GM23248 (cell line): ENCODE results near the gene ARL6IP4. TPM values are rescaled to one million over a fixed set of nuclear protein-coding genes. Genes with fewer than 3 reads are reported as not detected.

Experiments
- DNase-seq: peaks from one replicate; pipeline ENCODE4 v3.0.0-alpha.2; 2015
- H2AFZ ChIP-seq: fragments of 200-600 bp; sonication (generic); 2 replicates; pipeline ENCODE4 v1.6.1; 2016; ENCODE audit warnings: antibody characterized with exemption
- H3F3A ChIP-seq: fragments of 200-600 bp; sonication (generic); 2 replicates; pipeline ENCODE4 v1.6.1; 2016; ENCODE audit warnings: mild to moderate bottlenecking, antibody characterized with exemption, mixed run types; ENCODE audit not compliant: insufficient read depth
- H3K27ac ChIP-seq: fragments of 200-600 bp; sonication (generic); 2 replicates; pipeline ENCODE4 v1.5.1; 2016; ENCODE audit warnings: mild to moderate bottlenecking
- H3K27me3 ChIP-seq: fragments of 200-600 bp; sonication (generic); replicated peaks from 2 replicates; pipeline ENCODE4 v1.6.1; 2016; ENCODE audit warnings: mild to moderate bottlenecking; ENCODE audit not compliant: insufficient read depth
- H3K36me3 ChIP-seq: fragments of 200-600 bp; sonication (generic); 2 replicates; pipeline ENCODE4 v1.6.1; 2016; ENCODE audit warnings: low read depth, mild to moderate bottlenecking
- H3K4me1 ChIP-seq: fragments of 200-600 bp; sonication (generic); 2 replicates; pipeline ENCODE4 v1.6.1; 2016; ENCODE audit warnings: mild to moderate bottlenecking; ENCODE audit not compliant: insufficient read depth
- H3K4me2 ChIP-seq: fragments of 200-600 bp; sonication (generic); one replicate; pipeline ENCODE4 v1.6.1; 2016; ENCODE audit warnings: mild to moderate bottlenecking; ENCODE audit not compliant: unreplicated experiment
- H3K4me3 ChIP-seq: fragments of 200-600 bp; sonication (generic); 2 replicates; pipeline ENCODE4 v1.5.1; 2016; ENCODE audit warnings: mild to moderate bottlenecking
- H3K79me2 ChIP-seq: fragments of 200-600 bp; sonication (generic); 2 replicates; pipeline ENCODE4 v1.6.1; 2016; ENCODE audit warnings: mild to moderate bottlenecking; ENCODE audit not compliant: insufficient read depth
- H3K9ac ChIP-seq: fragments of 200-600 bp; sonication (generic); 2 replicates; pipeline ENCODE4 v1.6.1; 2016; ENCODE audit warnings: mild to moderate bottlenecking
- H3K9me2 ChIP-seq: fragments of 200-600 bp; sonication (generic); 2 replicates; pipeline ENCODE4 v1.6.1; 2016; ENCODE audit warnings: mixed run types, mild to moderate bottlenecking, moderate library complexity; ENCODE audit not compliant: insufficient read depth
- H3K9me3 ChIP-seq: fragments of 200-600 bp; sonication (generic); one replicate; pipeline ENCODE4 v1.6.1; 2017; ENCODE audit warnings: low read depth
- H4K20me1 ChIP-seq: fragments of 200-600 bp; sonication (generic); 2 replicates; pipeline ENCODE4 v1.6.0; 2016; ENCODE audit not compliant: insufficient read depth
- EZH2 ChIP-seq: fragments of 200-600 bp; sonication (generic); IDR thresholded peaks from 2 replicates; pipeline ENCODE4 v1.6.1; 2018; ENCODE audit warnings: antibody characterized with exemption, mild to moderate bottlenecking; ENCODE audit not compliant: insufficient read depth, poor library complexity, severe bottlenecking
- EZH2phosphoT487 ChIP-seq: fragments of 200-600 bp; sonication (generic); IDR thresholded peaks from 2 replicates; pipeline ENCODE4 v1.6.1; 2018; ENCODE audit warnings: antibody characterized with exemption, moderate library complexity, mild to moderate bottlenecking, low read depth; ENCODE audit not compliant: insufficient read depth
- WGBS, 2 experiments: methylation state at CpG; one replicate each; pipeline ENCODE4 v1.1.6; 2015 to 2017; ENCODE audit warnings: low lambda C conversion rate in 2 of 2, low coverage in 1 of 2; ENCODE audit errors: missing lambda C conversion rate in 2 of 2; 5-methylcytosine and 5-hydroxymethylcytosine counted together
- in situ Hi-C: fragments of 300-500 bp; cut with MboI; formaldehyde crosslinking; loops from 2 replicates; pipeline ENCODE4 v1.15.0; 2020
- polyA plus RNA-seq: library from polyadenylated mRNA; unstranded; fragments of >200 nt; fragmentation: Nextera tagmentation; extraction: Ambion mirVana; gene quantifications from 2 replicates; pipeline ENCODE4 v1.2.1, GENCODE V29; 2016
- total RNA-seq: library from RNA; depleted of rRNA; stranded (reverse); fragments of >200 nt; shearing (Covaris generic); gene quantifications from 2 replicates; pipeline ENCODE4 v1.2.3, GENCODE V29; 2014

ARL6IP4 gene
- total and polyA plus RNA-seq, 2 experiments from 2014 or later, result 150 to 259 TPM

DNA sequence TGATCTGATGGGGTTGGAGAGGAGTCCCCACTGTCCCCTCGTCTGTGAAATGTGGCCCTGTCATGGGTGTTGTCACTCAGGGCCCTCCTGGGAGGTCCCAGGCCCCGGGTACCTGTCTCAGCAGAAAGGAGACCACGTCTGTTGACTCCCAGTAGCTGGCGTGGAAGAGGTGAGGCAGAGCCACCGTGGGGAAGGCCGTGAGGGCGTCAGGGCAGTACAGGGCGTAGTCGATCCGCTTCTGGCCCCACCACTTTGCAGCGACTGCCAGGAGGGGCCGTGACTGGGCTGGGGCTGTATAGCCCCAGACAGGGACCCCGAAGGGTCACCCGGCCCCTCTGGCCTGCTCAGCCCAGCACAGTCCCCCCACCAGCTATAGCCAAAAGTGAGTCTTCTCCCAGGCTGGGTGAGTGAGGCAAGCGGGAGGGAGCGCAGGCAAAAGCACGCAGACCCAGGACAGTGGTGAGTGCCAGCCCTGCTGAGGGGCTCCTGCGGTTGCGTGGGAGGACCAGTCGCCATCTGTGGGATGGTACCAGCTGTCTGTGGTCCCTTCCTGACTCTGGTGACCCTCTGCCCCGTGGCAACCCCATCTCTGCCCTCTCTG is 8.2 kb downstream of the ARL6IP4 start:
- Histone ChIP-seq H3K9ac (no peak overlapping the region), H3K9me3 (no peaks in the 10 kb centered on the region), H2AFZ (no peak overlapping the region), H3F3A (no peaks in the 10 kb centered on the region), H3K27ac (no peak overlapping the region), H3K4me3 (no peak overlapping the region), H3K79me2 (no peaks in the 10 kb centered on the region), H3K4me2 (no peak overlapping the region), H3K27me3 (no peaks in the 10 kb centered on the region), H3K4me1 (no peaks in the 10 kb centered on the region), H3K9me2 (no peaks in the 10 kb centered on the region), H3K36me3 (no peaks in the 10 kb centered on the region), H4K20me1 (no peaks in the 10 kb centered on the region)
- in situ Hi-C loops, result no loop called here
- TF ChIP-seq EZH2 (no peak), EZH2phosphoT487 (no peak)
- DNase-seq, result no peak
- WGBS, 2 experiments, result 92 to 94% methylated on average over 20 to 21 of the region's 21 CpGs

- H3K4me2 ChIP-seq, result no peak overlapping the region
- no peaks in the 10 kb centered on the region for H3K9me2 ChIP-seq
- 94 to 96% methylated on average over 7 to 10 of the region's 10 CpGs for WGBS, 2 experiments
- H3K36me3 ChIP-seq, result no peaks in the 10 kb centered on the region
- no peaks in the 10 kb centered on the region for H3K79me2 ChIP-seq
- no peak for TF ChIP-seq EZH2phosphoT487
- no peak for TF ChIP-seq EZH2
- H4K20me1 ChIP-seq, result no peaks in the 10 kb centered on the region
- H2AFZ ChIP-seq, result no peak overlapping the region
- no peaks in the 10 kb centered on the region for H3F3A ChIP-seq
- no peak overlapping the region for H3K4me3 ChIP-seq
- H3K4me1 ChIP-seq, result no peaks in the 10 kb centered on the region
- no peaks in the 10 kb centered on the region for H3K9me3 ChIP-seq
- no peaks in the 10 kb centered on the region for H3K27me3 ChIP-seq
- no peak overlapping the region for H3K27ac ChIP-seq
- in situ Hi-C loops, result no loop called here
- DNase-seq, result no peak
- no peak overlapping the region for H3K9ac ChIP-seq
These were observed 8.9 kb downstream of the ARL6IP4 start for GRCh38 chr12:122989225-122989839.

DNA sequence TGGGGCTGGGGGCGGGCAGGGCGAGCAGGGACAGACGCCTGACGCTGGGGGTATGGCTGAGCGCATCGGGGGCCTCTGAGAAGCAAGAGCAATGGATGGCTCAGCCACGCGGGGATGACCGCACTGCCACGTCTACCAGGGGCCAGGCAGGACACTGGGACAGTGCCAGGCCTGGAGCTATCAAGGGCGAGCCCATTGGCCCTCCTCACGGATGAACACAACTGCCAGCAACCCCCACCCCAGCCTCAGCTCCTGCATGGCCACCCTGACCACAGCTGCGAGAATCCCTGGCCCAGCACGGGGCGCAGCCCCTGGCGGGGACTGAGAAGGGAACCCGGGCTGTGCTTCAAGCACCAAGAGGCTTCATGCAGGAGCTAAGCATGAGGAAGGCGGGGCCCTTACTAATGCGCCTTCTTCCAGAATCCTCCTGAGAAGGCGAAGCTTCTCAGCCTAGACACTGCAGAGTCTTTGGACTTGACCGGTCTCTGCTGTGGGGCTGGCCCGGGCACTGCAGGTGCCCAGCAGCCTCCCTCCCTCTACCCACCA is 9.5 kb downstream of the ARL6IP4 start:
- 82 to 90% methylated on average over 12 to 22 of the region's 22 CpGs for WGBS, 2 experiments
- no peaks in the 10 kb centered on the region for H3K79me2 ChIP-seq
- no peaks in the 10 kb centered on the region for H3K36me3 ChIP-seq
- no peak for DNase-seq
- in situ Hi-C loops, result no loop called here
- H3K9me2 ChIP-seq, result no peaks in the 10 kb centered on the region
- no peak overlapping the region for H3K9ac ChIP-seq
- no peaks in the 10 kb centered on the region for H3F3A ChIP-seq
- no peaks in the 10 kb centered on the region for H3K9me3 ChIP-seq
- H2AFZ ChIP-seq, result no peak overlapping the region
- H3K4me1 ChIP-seq, result no peaks in the 10 kb centered on the region
- H3K4me3 ChIP-seq, result no peak overlapping the region
- H3K27me3 ChIP-seq, result no peaks in the 10 kb centered on the region
- H4K20me1 ChIP-seq, result no peaks in the 10 kb centered on the region
- TF ChIP-seq EZH2phosphoT487 (no peak), EZH2 (no peak)
- no peak overlapping the region for H3K4me2 ChIP-seq
- H3K27ac ChIP-seq, result no peak overlapping the region

DNA sequence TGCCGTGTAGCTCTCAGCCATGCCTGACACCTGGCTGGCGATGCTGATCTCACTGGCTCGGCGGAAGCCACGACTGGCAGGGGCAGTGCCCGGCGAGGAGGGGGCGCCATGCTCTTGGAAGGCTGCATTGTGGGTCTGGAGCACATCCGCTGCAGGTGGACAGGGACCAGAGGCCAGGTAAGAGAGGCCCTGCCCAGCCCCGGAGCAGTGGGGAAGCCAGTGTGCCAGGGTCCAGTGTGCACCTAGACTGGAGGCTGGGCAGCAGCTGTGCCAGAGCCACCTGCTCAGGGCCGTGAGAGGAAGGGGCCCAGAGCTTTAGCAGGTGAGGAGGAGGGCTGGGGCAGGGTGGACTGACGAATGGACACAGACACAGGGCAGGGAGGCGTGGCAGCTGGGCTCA is 10.1 kb downstream of the ARL6IP4 start:
- no peak overlapping the region for H3K27ac ChIP-seq
- no peak overlapping the region for H2AFZ ChIP-seq
- TF ChIP-seq EZH2phosphoT487, result no peak
- no peak for TF ChIP-seq EZH2
- no peaks in the 10 kb centered on the region for H3K36me3 ChIP-seq
- no peak overlapping the region for H3K9ac ChIP-seq
- H4K20me1 ChIP-seq, result no peaks in the 10 kb centered on the region
- no peaks in the 10 kb centered on the region for H3F3A ChIP-seq
- no peaks in the 10 kb centered on the region for H3K27me3 ChIP-seq
- no peak for DNase-seq
- no peaks in the 10 kb centered on the region for H3K4me1 ChIP-seq
- H3K4me2 ChIP-seq, result no peak overlapping the region
- H3K9me3 ChIP-seq, result no peaks in the 10 kb centered on the region
- in situ Hi-C loops, result no loop called here
- no peaks in the 10 kb centered on the region for H3K79me2 ChIP-seq
- 90 to 91% methylated on average over 13 of the region's 13 CpGs for WGBS, 2 experiments
- no peak overlapping the region for H3K4me3 ChIP-seq
- no peaks in the 10 kb centered on the region for H3K9me2 ChIP-seq
